ENCODE data around the gene ZC3H18.
A peak's percentile ranks its signal among the peaks of the same experiment; 100 is the strongest.

ZC3H18 gene

GRCh38 chr16:88569985-88570690 is at the start of gene ZC3H18:
Gene ZC3H18 (plus strand): TSS chr16:88570403. CDS start chr16:88577124, 6,721 bp downstream.
- DNase-seq (peak; percentile 99), ATAC-seq (peak; percentile 64)

DNA sequence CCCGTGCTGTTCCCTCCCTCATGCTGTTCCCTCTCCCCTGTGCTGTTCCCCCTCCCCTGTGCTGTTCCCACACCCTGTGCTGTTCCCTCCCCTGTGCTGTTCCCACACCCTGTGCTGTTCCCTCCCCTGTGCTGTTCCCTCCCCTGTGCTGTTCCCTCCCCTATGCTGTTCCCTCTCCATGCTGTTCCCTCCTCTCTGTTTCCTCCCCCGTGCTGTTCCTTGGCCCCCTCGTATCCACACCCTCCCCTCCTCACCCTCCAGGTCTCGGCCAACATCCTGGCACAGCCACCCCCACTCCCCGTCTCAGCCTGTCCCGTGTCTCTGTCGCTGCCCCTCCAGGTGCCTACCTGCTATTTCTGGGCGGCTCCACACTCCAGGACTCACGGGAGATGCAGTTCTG is 48.5 kb upstream of the ZC3H18 start:
- ATAC-seq (no peak), DNase-seq (no peak)

GRCh38 chr16:88522276-88522949 is 47.8 kb upstream of the ZC3H18 start:
- DNase-seq (no peak), ATAC-seq (no peak)

DNA sequence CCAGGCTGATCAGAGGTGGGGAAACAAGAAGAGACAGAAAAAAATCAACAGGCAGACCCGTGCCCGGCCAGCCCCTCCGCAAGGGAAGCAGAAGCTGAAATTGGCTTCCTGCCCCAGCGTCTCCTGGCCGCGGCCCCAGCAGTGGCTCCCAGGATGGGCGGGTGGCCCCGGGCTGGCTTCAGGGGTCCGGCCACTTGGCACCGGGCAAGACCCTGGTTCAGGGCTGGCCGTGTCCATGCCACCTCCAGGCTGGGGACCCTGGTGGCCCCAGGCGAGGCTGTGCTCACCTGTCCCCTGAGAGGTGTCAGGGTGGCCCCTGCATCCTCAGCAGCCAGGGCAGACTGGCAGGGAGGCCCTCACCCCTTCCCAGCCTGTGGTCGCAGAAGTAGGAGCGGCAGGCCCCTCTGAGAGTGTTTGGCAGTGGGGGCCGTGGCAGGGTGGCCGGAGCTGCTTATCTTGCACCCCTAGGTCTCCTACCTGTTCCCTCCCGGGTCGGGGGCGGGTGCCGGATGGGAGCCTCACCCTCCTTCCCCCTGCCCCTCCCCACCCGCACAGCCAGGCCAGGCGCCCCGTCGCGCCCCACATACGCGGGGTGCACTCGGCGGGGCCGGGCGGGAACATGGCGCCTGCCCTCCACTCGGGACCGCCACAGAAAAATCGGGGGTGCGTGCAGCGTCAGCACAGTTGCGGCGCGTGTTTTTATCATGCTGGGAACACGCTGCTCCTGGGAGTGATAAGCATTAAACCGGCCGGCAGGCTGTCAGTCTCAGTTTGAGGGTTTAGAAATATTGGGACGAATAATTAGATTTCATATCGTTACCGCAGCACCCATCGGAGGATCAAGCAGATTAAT is 46.7 kb upstream of the ZC3H18 start:
- DNase-seq (no peak), ATAC-seq (no peak)

GRCh38 chr16:88524274-88524972 is 45.8 kb upstream of the ZC3H18 start:
- no peak for ATAC-seq
- DNase-seq: no peak

DNA sequence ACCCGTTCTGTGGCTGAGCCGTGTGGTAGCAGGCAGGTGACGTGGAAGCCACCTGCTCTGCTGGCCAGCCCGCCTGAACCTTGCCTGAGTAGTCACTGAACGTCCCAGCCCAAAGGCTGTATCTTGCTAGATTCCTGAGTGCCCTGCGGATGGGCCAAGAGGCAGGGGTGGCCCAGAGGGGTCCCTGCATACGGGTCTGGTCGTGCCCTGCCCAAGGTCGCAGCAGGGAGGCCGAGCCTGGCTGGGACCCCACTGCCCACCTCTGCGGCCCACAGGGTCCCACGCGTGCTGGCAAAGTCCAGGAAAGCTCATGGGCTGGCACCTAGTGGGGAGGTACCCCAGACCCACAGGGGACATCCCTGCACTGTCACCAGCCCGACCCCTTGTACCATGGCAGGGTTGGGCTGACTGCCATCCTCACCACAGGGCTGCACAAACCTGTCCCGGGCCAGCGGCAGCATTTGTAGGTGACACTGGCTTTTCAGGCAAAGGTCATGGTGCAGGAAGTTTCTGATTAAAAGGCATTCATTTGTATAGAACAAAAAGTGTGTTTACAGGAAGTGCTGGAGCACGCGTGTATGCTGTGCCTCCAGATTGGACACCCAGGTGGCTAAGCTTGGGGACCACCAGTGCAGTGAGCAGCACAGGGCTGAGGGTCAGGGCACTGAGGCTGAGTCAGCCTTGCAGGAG is 45.1 kb upstream of the ZC3H18 start:
- DNase-seq: no peak
- ATAC-seq: no peak

- ATAC-seq: no peak
- DNase-seq: no peak
Observed at GRCh38 chr16:88525663-88525990, 44.6 kb upstream of the ZC3H18 start.

GRCh38 chr16:88526008-88526905 is 43.9 kb upstream of the ZC3H18 start:
- ATAC-seq: no peak
- no peak for DNase-seq

- no peak for ATAC-seq
Observed at GRCh38 chr16:88526906-88527185, 43.4 kb upstream of the ZC3H18 start.

DNA sequence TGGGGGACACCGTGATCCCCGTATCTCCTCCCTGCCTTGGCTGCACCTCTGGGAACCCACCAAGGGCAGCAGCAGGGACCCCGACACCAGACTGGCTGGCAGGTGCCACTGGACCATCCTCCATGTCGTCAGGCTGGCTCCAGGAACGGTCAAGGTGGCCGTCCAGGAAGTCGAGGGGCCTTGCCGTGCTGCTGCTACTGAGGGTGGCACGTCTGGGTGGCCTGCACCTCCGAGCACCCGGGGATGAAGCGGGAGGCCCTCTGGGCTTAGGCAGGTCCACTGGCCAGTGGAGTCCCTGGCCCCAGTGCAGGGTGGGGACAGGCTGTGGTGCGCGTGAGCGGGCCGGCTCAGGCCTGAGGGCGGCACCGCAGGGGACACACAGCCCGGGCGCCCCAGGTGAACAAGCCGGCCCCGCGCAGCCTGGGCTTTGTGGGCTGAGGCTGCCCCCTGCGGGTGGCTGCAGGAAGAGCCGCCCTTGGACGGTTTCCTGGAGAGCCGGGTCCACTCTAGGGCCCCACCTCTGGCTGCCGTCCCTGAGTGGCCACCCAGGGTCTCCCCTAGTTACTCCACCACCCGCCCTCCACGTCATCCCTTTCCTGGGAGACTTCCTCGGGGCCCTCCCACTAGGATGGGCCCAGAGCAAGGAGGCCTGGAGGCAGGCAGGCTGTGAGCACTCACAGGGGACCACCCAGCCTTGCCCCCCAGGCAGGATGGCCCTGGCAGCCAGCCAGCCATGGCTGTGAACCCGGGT is 42.8 kb upstream of the ZC3H18 start:
- DNase-seq (peak; percentile 71), ATAC-seq (peak; percentile 52)

More at GRCh38 chr16:88526906-88527185, 43.4 kb upstream of the ZC3H18 start:
- DNase-seq: no peak

GRCh38 chr16:88527937-88528743 is 42.1 kb upstream of the ZC3H18 start:
- DNase-seq (no peak), ATAC-seq (no peak)

- ATAC-seq (no peak), DNase-seq (no peak)
Observed at GRCh38 chr16:88528902-88529318, 41.3 kb upstream of the ZC3H18 start.

GRCh38 chr16:88529596-88529995 is 40.6 kb upstream of the ZC3H18 start:
- ATAC-seq (no peak), DNase-seq (no peak)

DNA sequence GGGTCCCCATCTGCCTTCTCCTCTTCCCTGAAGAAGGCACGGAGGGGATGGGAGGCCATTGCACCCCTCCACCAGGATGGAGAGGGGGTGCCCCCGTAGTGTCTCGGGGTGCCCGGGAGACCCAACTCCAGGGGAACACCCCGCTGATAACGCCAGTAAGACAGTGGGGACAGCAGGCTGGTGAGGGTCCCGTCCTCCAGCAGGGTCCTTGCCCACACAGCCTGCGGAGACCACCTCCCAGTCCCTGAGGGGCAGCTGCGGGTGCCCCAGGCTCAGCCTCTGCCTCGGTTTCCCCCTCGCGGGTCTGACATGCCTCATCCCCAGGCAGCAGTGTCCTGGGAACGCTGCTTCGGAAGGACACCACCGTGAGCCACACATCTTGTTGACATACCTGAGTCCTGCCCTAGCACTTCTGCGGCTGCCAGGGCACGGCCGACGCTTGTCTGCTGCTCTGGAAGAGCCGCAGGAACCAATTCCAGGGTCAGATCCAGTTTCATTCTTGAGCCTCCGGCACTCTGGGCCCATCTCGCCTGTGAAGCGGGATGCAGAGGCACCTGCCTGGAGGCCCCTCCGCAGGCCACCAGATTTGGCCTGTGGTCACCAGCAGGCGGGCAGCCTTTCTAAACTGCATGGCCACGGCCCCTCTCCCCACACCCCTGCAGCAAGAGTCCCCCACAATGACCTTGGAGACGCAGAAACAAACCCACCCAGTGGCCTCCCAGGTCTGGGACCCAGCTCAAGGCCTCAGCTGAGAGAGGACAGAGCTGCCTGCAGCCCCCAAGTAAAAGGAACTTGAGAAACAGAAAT is 39.9 kb upstream of the ZC3H18 start:
- no peak for DNase-seq
- no peak for ATAC-seq

GRCh38 chr16:88530858-88531203 is 39.4 kb upstream of the ZC3H18 start:
- DNase-seq: no peak
- ATAC-seq: no peak

DNA sequence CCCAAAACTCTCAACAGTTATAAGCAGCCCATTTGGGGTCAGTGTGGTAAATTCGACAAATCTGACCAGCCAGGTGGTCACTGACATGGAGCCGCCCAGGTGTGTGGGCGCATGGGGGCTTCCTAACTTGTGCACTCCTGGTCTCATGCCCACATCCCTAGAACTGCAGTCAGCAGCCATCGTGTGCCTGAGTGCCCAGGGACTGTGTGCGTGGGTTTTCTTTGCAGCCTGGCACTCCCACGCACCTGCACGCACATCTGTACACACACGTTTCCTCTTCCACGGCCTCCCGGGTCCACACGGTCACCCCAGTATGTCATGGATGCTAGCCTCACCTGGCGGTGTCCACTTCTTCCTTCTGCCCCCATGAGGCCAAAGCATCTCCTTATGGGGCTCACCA is 38.9 kb upstream of the ZC3H18 start:
- ATAC-seq (no peak), DNase-seq (no peak)

GRCh38 chr16:88531931-88532433 is 38.2 kb upstream of the ZC3H18 start:
- ATAC-seq: no peak
- DNase-seq: no peak
